ENCODE measurements around the gene NPIPB2. TPM values are rescaled to one million over a fixed set of nuclear protein-coding genes. Genes with fewer than 3 reads are reported as not detected.

Gene NPIPB2
- total RNA-seq, 1 donor from 2014 or later = 10.3 TPM

GRCh38 chr16:11986521-11987057 lies 44.7 kb upstream of the NPIPB2 start:
- no peaks in the 10 kb centered on the region for H3K9me3 Mint-ChIP-seq (ENCODE audit: unreplicated experiment)
- Histone ChIP-seq H3K36me3 (ENCODE audit: insufficient read depth, low read length) (no peaks in the 10 kb centered on the region), H3K9me3 (ENCODE audit: insufficient read depth, low read depth, low read length) (no peaks in the 10 kb centered on the region), H3K27me3 (ENCODE audit: insufficient read depth, low read length) (no peaks in the 10 kb centered on the region), H3K4me2 (ENCODE audit: low read length) (no peak overlapping the region), H3K27ac (ENCODE audit: low read depth, low read length) (no peak overlapping the region), H4K20me1 (ENCODE audit: insufficient read depth, low read length) (peaks cover 35% of the 10 kb centered on the region), H3K9ac (ENCODE audit: low read length) (no peak overlapping the region), H3K4me1 (ENCODE audit: insufficient read depth, low read length) (no peaks in the 10 kb centered on the region), H3K4me3 (ENCODE audit: insufficient read depth, low read depth, low read length) (no peak overlapping the region), H3K79me2 (ENCODE audit: insufficient read depth, low read length) (peaks cover 21% of the 10 kb centered on the region), H2AFZ (ENCODE audit: low read depth, low read length) (no peak overlapping the region)
- H3K4me3 Mint-ChIP-seq (ENCODE audit: unreplicated experiment) = no peak overlapping the region
- FAIRE-seq (no peak), DNase-seq (ENCODE audit: low read depth) (peak; percentile 60)
- TF ChIP-seq, protein P1, sequence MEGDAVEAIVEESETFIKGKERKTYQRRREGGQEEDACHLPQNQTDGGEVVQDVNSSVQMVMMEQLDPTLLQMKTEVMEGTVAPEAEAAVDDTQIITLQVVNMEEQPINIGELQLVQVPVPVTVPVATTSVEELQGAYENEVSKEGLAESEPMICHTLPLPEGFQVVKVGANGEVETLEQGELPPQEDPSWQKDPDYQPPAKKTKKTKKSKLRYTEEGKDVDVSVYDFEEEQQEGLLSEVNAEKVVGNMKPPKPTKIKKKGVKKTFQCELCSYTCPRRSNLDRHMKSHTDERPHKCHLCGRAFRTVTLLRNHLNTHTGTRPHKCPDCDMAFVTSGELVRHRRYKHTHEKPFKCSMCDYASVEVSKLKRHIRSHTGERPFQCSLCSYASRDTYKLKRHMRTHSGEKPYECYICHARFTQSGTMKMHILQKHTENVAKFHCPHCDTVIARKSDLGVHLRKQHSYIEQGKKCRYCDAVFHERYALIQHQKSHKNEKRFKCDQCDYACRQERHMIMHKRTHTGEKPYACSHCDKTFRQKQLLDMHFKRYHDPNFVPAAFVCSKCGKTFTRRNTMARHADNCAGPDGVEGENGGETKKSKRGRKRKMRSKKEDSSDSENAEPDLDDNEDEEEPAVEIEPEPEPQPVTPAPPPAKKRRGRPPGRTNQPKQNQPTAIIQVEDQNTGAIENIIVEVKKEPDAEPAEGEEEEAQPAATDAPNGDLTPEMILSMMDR (IDR thresholded peaks at IDR 0.05; ENCODE audit: insufficient read depth, low read depth, low read length) = no peak
- TF ChIP-seq EZH2 (IDR thresholded peaks at IDR 0.05; ENCODE audit: insufficient read depth, low read length) = no peak
- no peak overlapping the region for H3K27ac Mint-ChIP-seq (ENCODE audit: unreplicated experiment)
- H3K4me1 Mint-ChIP-seq (ENCODE audit: low read depth, unreplicated experiment) = peaks cover 5% of the 10 kb centered on the region
- no peaks in the 10 kb centered on the region for H3K27me3 Mint-ChIP-seq (ENCODE audit: low read depth, unreplicated experiment)
- H3K36me3 Mint-ChIP-seq (ENCODE audit: low read depth, unreplicated experiment) = peaks cover 4% of the 10 kb centered on the region

DNA sequence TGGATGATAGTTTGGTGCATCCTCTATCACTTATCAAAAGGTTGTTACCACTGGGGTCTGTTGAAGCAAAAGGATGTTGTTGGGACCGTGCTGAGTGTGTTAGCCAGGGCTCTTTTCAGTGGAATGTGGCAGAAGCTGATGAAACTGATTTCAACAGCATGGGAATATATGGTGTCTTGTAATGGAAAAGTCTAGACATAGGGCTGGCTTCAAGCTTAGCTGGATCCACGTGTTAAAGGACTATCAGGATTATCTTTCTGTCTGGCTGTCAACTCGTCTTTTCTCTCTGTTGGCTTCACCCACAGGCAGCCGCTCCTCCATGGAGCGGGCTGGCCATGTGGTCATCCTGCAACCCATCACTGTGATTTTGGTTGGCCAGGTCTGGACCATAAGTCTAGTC lies 43.4 kb upstream of the NPIPB2 start:
- peaks cover 29% of the 10 kb centered on the region for H3K79me2 ChIP-seq (ENCODE audit: insufficient read depth, low read length)
- no peaks in the 10 kb centered on the region for H3K27me3 ChIP-seq (ENCODE audit: insufficient read depth, low read length)
- peak overlapping the region; percentile 34 for H3K4me3 Mint-ChIP-seq (ENCODE audit: unreplicated experiment)
- peaks cover 5% of the 10 kb centered on the region for H3K4me1 Mint-ChIP-seq (ENCODE audit: low read depth, unreplicated experiment)
- H3K4me3 ChIP-seq (ENCODE audit: insufficient read depth, low read depth, low read length) = no peak overlapping the region
- peaks cover 37% of the 10 kb centered on the region for H4K20me1 ChIP-seq (ENCODE audit: insufficient read depth, low read length)
- no peak overlapping the region for H3K4me2 ChIP-seq (ENCODE audit: low read length)
- H3K9ac ChIP-seq (ENCODE audit: low read length) = no peak overlapping the region
- H3K9me3 ChIP-seq (ENCODE audit: insufficient read depth, low read depth, low read length) = no peaks in the 10 kb centered on the region
- no peaks in the 10 kb centered on the region for H3K9me3 Mint-ChIP-seq (ENCODE audit: unreplicated experiment)
- peaks cover 2% of the 10 kb centered on the region for H3K36me3 Mint-ChIP-seq (ENCODE audit: low read depth, unreplicated experiment)
- no peaks in the 10 kb centered on the region for H3K27me3 Mint-ChIP-seq (ENCODE audit: low read depth, unreplicated experiment)
- H3K36me3 ChIP-seq (ENCODE audit: insufficient read depth, low read length) = no peaks in the 10 kb centered on the region
- TF ChIP-seq, protein P1 (IDR thresholded peaks at IDR 0.05; ENCODE audit: insufficient read depth, low read depth, low read length) = no peak
- FAIRE-seq (no peak), DNase-seq (ENCODE audit: low read depth) (no peak)
- H3K27ac Mint-ChIP-seq (ENCODE audit: unreplicated experiment) = peak overlapping the region; percentile 77
- no peaks in the 10 kb centered on the region for H3K4me1 ChIP-seq (ENCODE audit: insufficient read depth, low read length)
- H3K27ac ChIP-seq (ENCODE audit: low read depth, low read length) = no peak overlapping the region
- no peak overlapping the region for H2AFZ ChIP-seq (ENCODE audit: low read depth, low read length)

GRCh38 chr16:11980136-11980844 lies 38.4 kb upstream of the NPIPB2 start:
- TF ChIP-seq, protein P1 (IDR thresholded peaks at IDR 0.05; ENCODE audit: insufficient read depth, low read depth, low read length) = no peak
- TF ChIP-seq EZH2 (IDR thresholded peaks at IDR 0.05; ENCODE audit: insufficient read depth, low read length) = no peak
- Histone ChIP-seq H3K4me3 (ENCODE audit: insufficient read depth, low read depth, low read length) (no peak overlapping the region), H2AFZ (ENCODE audit: low read depth, low read length) (no peak overlapping the region), H3K4me2 (ENCODE audit: low read length) (no peak overlapping the region), H3K9me3 (ENCODE audit: insufficient read depth, low read depth, low read length) (no peaks in the 10 kb centered on the region), H3K27ac (ENCODE audit: low read depth, low read length) (no peak overlapping the region), H3K36me3 (ENCODE audit: insufficient read depth, low read length) (no peaks in the 10 kb centered on the region), H3K4me1 (ENCODE audit: insufficient read depth, low read length) (peaks cover 14% of the 10 kb centered on the region), H3K27me3 (ENCODE audit: insufficient read depth, low read length) (no peaks in the 10 kb centered on the region), H4K20me1 (ENCODE audit: insufficient read depth, low read length) (peaks cover 21% of the 10 kb centered on the region), H3K79me2 (ENCODE audit: insufficient read depth, low read length) (peaks cover 48% of the 10 kb centered on the region), H3K9ac (ENCODE audit: low read length) (no peak overlapping the region)
- Mint-ChIP-seq H3K9me3 (ENCODE audit: unreplicated experiment) (no peaks in the 10 kb centered on the region), H3K4me1 (ENCODE audit: low read depth, unreplicated experiment) (peaks cover 9% of the 10 kb centered on the region), H3K27me3 (ENCODE audit: low read depth, unreplicated experiment) (no peaks in the 10 kb centered on the region), H3K27ac (ENCODE audit: unreplicated experiment) (no peak overlapping the region), H3K4me3 (ENCODE audit: unreplicated experiment) (no peak overlapping the region), H3K36me3 (ENCODE audit: low read depth, unreplicated experiment) (peaks cover 2% of the 10 kb centered on the region)
- FAIRE-seq = no peak
- no peak for DNase-seq (ENCODE audit: low read depth)
